Measurements from ENCODE around the gene BOK.
A peak's percentile ranks its signal among the peaks of the same experiment; 100 is the strongest.

BOK gene

GRCh38 chr2:241540401-241540770 lies 18.2 kb upstream of the BOK start:
- no peak for DNase-seq (ENCODE audit: low read depth)
- no peak for TF ChIP-seq CTCF (conservative IDR thresholded peaks at IDR 0.05; ENCODE audit: low read depth, low read length)
- peak overlapping the region; percentile 42 for H3K4me3 ChIP-seq (ENCODE audit: low read length)

- DNase-seq (ENCODE audit: low read depth), result no peak
- H3K4me3 ChIP-seq (ENCODE audit: low read length), result peak overlapping the region; percentile 42
- TF ChIP-seq CTCF (conservative IDR thresholded peaks at IDR 0.05; ENCODE audit: low read depth, low read length), result no peak
These were observed 17.6 kb upstream of the BOK start for GRCh38 chr2:241540771-241541561.

GRCh38 chr2:241541564-241542277 lies 16.8 kb upstream of the BOK start:
- H3K4me3 ChIP-seq (ENCODE audit: low read length), result peak overlapping the region; percentile 31
- no peak for DNase-seq (ENCODE audit: low read depth)

GRCh38 chr2:241542278-241542605 lies 16.3 kb upstream of the BOK start:
- DNase-seq (ENCODE audit: low read depth), result no peak
- TF ChIP-seq CTCF (conservative IDR thresholded peaks at IDR 0.05; ENCODE audit: low read depth, low read length), result no peak
- H3K4me3 ChIP-seq (ENCODE audit: low read length), result no peak overlapping the region

More at GRCh38 chr2:241541564-241542277, 16.8 kb upstream of the BOK start:
- TF ChIP-seq CTCF (conservative IDR thresholded peaks at IDR 0.05; ENCODE audit: low read depth, low read length), result no peak

- no peak for TF ChIP-seq CTCF (conservative IDR thresholded peaks at IDR 0.05; ENCODE audit: low read depth, low read length)
- no peak overlapping the region for H3K4me3 ChIP-seq (ENCODE audit: low read length)
- peak; percentile 50 for DNase-seq (ENCODE audit: low read depth)
These were observed 13.4 kb upstream of the BOK start for GRCh38 chr2:241545106-241545505.

GRCh38 chr2:241545523-241546473 lies 12.7 kb upstream of the BOK start:
- TF ChIP-seq CTCF (conservative IDR thresholded peaks at IDR 0.05; ENCODE audit: low read depth, low read length), result no peak
- DNase-seq (ENCODE audit: low read depth), result no peak
- H3K4me3 ChIP-seq (ENCODE audit: low read length), result no peak overlapping the region
